PC-3 (cell line): ENCODE results near the gene UBE2C. TPM values are rescaled to one million over a fixed set of nuclear protein-coding genes. Genes with fewer than 3 reads are reported as not detected.
"Not testable (repeated sequence)": the region's sequence is repeated elsewhere in the genome, so short reads cannot be mapped to it uniquely, and the experiment has no call there.

Source experiments
- ATAC-seq: fragments of 200-7000 bp; cut with Tn5 transposase; 2 replicates; pipeline ENCODE4 v1.9.1; 2020; ENCODE audit warnings: mild to moderate bottlenecking, moderate library complexity
- BruUV-seq: library from RNA; stranded (reverse); fragments of 400-500 nt; replicated peaks from 2 replicates; lab custom pipeline; 2021; lab: Mats Ljungman, UMichigan
- CTCF ChIA-PET: fragments of 300-600 bp; sonication (Branson Sonifier 250); formaldehyde crosslinking; loops from one replicate; lab custom pipeline; 2022; ENCODE audit warnings: antibody characterized with exemption; lab: Charles Lee
- POLR2A ChIA-PET: fragments of 300-600 bp; sonication (Branson Sonifier 250); formaldehyde crosslinking; loops from one replicate; lab custom pipeline; 2022; ENCODE audit warnings: antibody characterized with exemption; ENCODE audit not compliant: unreplicated experiment; lab: Charles Lee
- DNase-seq: peaks from one replicate; pipeline ENCODE4 v3.0.0-alpha.2; 2015
- H2AFZ ChIP-seq: fragments of 300-600 bp; sonication (generic); 2 replicates; pipeline ENCODE4 v1.6.0; 2016; ENCODE audit warnings: antibody characterized with exemption, low read length
- H3F3A ChIP-seq: fragments of 300-600 bp; sonication (generic); one replicate; pipeline ENCODE4 v1.6.0; 2017; ENCODE audit warnings: antibody characterized with exemption, low read length, control low read depth, mild to moderate bottlenecking; ENCODE audit not compliant: unreplicated experiment
- H3K27ac ChIP-seq: fragments of 300-600 bp; sonication (generic); 2 replicates; pipeline ENCODE4 v1.5.1; 2016; ENCODE audit warnings: mild to moderate bottlenecking, low read length
- H3K27me3 ChIP-seq: fragments of 300-600 bp; sonication (generic); 2 replicates; pipeline ENCODE4 v1.6.1; 2016; ENCODE audit warnings: low read length, mixed read lengths
- H3K36me3 ChIP-seq: fragments of 300-600 bp; sonication (generic); 2 replicates; pipeline ENCODE4 v1.6.1; 2016; ENCODE audit warnings: low read depth, mixed run types, low read length, mixed read lengths
- H3K4me1 ChIP-seq: fragments of 300-600 bp; sonication (generic); 2 replicates; pipeline ENCODE4 v1.5.1; 2016; ENCODE audit warnings: low read length; ENCODE audit not compliant: insufficient read depth
- H3K4me2 ChIP-seq: fragments of 300-600 bp; sonication (generic); 2 replicates; pipeline ENCODE4 v1.6.0; 2016; ENCODE audit warnings: low read length
- H3K4me3 ChIP-seq: fragments of 300-600 bp; sonication (generic); 2 replicates; pipeline ENCODE4 v1.5.1; 2016; ENCODE audit warnings: mild to moderate bottlenecking, low read length, mixed read lengths
- H3K79me2 ChIP-seq: fragments of 300-600 bp; sonication (generic); 2 replicates; pipeline ENCODE4 v1.6.1; 2017; ENCODE audit warnings: low read length, mixed read lengths
- H3K9ac ChIP-seq: fragments of 300-600 bp; sonication (generic); 2 replicates; pipeline ENCODE4 v1.6.0; 2016; ENCODE audit warnings: mild to moderate bottlenecking, low read length
- H3K9me2 ChIP-seq: fragments of 300-600 bp; sonication (generic); replicated peaks from 2 replicates; pipeline ENCODE4 v1.6.1; 2016; ENCODE audit warnings: mixed run types, low read length, mixed read lengths
- H3K9me3 ChIP-seq: fragments of 300-600 bp; sonication (generic); 2 replicates; pipeline ENCODE4 v1.6.1; 2016; ENCODE audit warnings: low read length, mixed read lengths
- H4K20me1 ChIP-seq: fragments of 300-600 bp; sonication (generic); 2 replicates; pipeline ENCODE4 v1.6.1; 2016; ENCODE audit warnings: low read length, mixed read lengths
- EZH2 ChIP-seq: fragments of 300-600 bp; sonication (generic); IDR thresholded peaks from one replicate; pipeline ENCODE4 v1.6.1; 2017; ENCODE audit warnings: antibody characterized with exemption, mild to moderate bottlenecking, low read length; ENCODE audit not compliant: unreplicated experiment
- EZH2phosphoT487 ChIP-seq: fragments of 300-600 bp; sonication (generic); IDR thresholded peaks from 2 replicates; pipeline ENCODE4 v1.6.1; 2018; ENCODE audit warnings: mild to moderate bottlenecking, antibody characterized with exemption, low read length, borderline replicate concordance
- intact Hi-C: fragments of 100-400 bp; cut with micrococcal nuclease; formaldehyde crosslinking; loops from 2 replicates; pipeline ENCODE4 v1.9.0; 2023
- total RNA-seq: library from RNA; depleted of rRNA; stranded (reverse); fragments of >200 nt; gene quantifications from 2 replicates; pipeline ENCODE4 v1.2.3, GENCODE V29; 2014
- TF ChIP-seq, protein P1 (sequence below): fragments of 300-600 bp; sonication (generic); conservative IDR thresholded peaks from 2 replicates; pipeline ENCODE4 v1.5.1; 2017; ENCODE audit warnings: antibody characterized with exemption, low read depth, mild to moderate bottlenecking, low read length

Gene UBE2C
- total RNA-seq, 1 experiment from 2014 or later = 304 TPM

DNA sequence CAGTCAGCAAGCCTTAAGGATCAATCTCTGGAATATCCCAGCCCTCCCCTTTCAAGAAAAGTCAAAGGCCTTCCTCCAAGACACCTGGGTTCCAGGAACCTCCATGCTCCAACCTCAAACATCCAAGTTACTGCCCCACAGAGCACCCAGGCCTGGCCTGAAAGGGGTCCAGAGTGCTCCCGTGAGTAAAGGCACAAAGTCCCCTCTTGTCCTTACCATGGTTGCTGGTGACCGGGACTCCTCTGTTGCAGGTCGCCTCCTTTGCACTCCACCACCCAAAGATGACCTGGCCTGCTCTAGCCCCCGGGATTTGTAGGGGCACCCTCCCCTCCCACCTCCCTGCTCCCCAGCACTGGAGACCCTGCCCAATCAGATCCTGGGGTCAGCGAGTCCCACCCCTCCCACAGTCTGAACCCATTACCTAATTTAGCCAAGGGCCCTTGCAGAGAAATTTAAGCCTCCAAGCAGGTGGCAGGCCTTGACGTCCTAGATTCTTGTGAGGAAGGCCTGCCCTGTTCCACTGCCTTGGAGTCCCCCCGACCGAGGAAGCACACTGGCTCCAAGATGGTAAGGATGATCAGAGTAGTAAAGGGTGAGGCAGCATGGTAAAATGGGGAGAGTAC is 14.7 kb downstream of the UBE2C start, which contains the start of gene TNNC2:
TSS of gene TNNC2 (minus strand) at position 283 of the 623 bp plus-strand sequence. CDS start at position 219, 64 bp downstream.
- no peaks in the 10 kb centered on the region for H3K9me3 ChIP-seq
- H3K9me2 ChIP-seq = no peaks in the 10 kb centered on the region
- H3K4me1 ChIP-seq = peaks cover 9% of the 10 kb centered on the region; the same call in 1 of the 2 replicates
- no peaks in the 10 kb centered on the region for H3K27me3 ChIP-seq
- DNase-seq = no peak
- no peak for ATAC-seq
- POLR2A ChIA-PET = no interaction called here
- intact Hi-C loops = no loop called here
- no TSS peak for BruUV-seq
- H3K4me2 ChIP-seq = no peak within 1 kb of the TSS
- no peak within 1 kb of the TSS for H3K9ac ChIP-seq
- H3K36me3 ChIP-seq = no peaks in the 10 kb centered on the region
- CTCF ChIA-PET = no interaction called here
- H3F3A ChIP-seq = no peaks in the 10 kb centered on the region
- no peaks in the 10 kb centered on the region for H3K79me2 ChIP-seq
- H3K27ac ChIP-seq = no peak within 1 kb of the TSS
- TF ChIP-seq, protein P1, sequence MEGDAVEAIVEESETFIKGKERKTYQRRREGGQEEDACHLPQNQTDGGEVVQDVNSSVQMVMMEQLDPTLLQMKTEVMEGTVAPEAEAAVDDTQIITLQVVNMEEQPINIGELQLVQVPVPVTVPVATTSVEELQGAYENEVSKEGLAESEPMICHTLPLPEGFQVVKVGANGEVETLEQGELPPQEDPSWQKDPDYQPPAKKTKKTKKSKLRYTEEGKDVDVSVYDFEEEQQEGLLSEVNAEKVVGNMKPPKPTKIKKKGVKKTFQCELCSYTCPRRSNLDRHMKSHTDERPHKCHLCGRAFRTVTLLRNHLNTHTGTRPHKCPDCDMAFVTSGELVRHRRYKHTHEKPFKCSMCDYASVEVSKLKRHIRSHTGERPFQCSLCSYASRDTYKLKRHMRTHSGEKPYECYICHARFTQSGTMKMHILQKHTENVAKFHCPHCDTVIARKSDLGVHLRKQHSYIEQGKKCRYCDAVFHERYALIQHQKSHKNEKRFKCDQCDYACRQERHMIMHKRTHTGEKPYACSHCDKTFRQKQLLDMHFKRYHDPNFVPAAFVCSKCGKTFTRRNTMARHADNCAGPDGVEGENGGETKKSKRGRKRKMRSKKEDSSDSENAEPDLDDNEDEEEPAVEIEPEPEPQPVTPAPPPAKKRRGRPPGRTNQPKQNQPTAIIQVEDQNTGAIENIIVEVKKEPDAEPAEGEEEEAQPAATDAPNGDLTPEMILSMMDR = no peak
- TF ChIP-seq EZH2phosphoT487 = no peak
- no peak for TF ChIP-seq EZH2
- no peaks in the 10 kb centered on the region for H4K20me1 ChIP-seq
- H2AFZ ChIP-seq = no peak within 1 kb of the TSS
- no peak within 1 kb of the TSS for H3K4me3 ChIP-seq

DNA sequence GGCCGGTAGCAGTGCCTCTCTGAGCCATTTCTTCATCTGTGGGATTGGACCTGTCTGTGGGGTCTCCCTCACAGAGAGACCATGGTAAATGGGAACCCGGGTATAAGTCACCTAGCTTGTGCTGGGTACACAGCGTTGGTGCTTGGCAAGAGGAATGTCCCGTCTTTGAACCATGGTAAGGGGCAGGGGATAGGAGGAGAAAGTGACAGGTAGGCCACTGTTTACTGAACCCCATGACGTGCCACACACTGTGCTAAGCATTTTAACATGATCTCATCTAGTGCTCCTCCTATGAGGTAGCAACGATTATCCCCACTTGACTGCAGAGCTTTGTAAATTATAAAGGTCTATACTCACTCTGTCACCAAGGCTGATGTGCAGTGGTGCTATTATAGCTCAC is 15.3 kb downstream of the UBE2C start:
- no TSS peak for BruUV-seq
- no peak for ATAC-seq
- Histone ChIP-seq H3K9me3 (no peaks in the 10 kb centered on the region), H3K9me2 (no peaks in the 10 kb centered on the region), H3K27ac (no peak overlapping the region), H3K9ac (no peak overlapping the region), H3K4me3 (no peak overlapping the region), H3K79me2 (no peaks in the 10 kb centered on the region), H4K20me1 (no peaks in the 10 kb centered on the region), H3K4me1 (peaks cover 6% of the 10 kb centered on the region; the same call in 1 of the 2 replicates), H3K27me3 (no peaks in the 10 kb centered on the region), H3K4me2 (no peak overlapping the region), H2AFZ (no peak overlapping the region), H3K36me3 (no peaks in the 10 kb centered on the region), H3F3A (no peaks in the 10 kb centered on the region)
- ChIA-PET CTCF (no interaction called here), POLR2A (no interaction called here)
- intact Hi-C loops = no loop called here
- DNase-seq = no peak
- no peak for TF ChIP-seq EZH2phosphoT487
- TF ChIP-seq, protein P1 = no peak
- no peak for TF ChIP-seq EZH2

DNA sequence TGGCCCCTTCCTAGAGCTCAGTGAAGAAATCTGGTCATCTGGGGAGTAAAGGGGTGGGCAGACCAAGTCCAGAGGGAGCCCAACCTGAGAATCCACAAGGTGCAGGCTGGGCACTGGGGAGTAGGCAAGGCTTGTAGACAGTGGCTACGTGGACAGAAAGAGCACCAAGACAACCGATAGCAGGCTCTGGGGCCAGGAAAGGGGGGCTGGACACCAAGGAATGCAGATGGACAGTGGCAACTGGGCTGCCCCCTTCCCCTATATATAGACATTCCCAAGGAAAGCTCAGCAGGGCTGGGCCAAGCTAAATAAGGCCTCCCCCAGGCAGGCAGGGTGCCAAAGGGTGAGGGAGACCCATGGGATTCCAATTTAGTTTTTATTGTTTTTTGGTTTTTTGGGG is 16.1 kb downstream of the UBE2C start:
- CTCF ChIA-PET = no interaction called here
- Histone ChIP-seq H3F3A (no peaks in the 10 kb centered on the region), H3K36me3 (no peaks in the 10 kb centered on the region), H3K4me3 (no peak overlapping the region), H3K4me1 (peaks cover 5% of the 10 kb centered on the region), H3K9ac (no peak overlapping the region), H3K9me2 (no peaks in the 10 kb centered on the region), H3K27ac (no peak overlapping the region), H2AFZ (no peak overlapping the region), H3K79me2 (no peaks in the 10 kb centered on the region), H4K20me1 (no peaks in the 10 kb centered on the region), H3K27me3 (no peaks in the 10 kb centered on the region), H3K4me2 (no peak overlapping the region), H3K9me3 (no peaks in the 10 kb centered on the region)
- intact Hi-C loops = no loop called here
- BruUV-seq = no TSS peak
- POLR2A ChIA-PET = no interaction called here
- ATAC-seq = no peak
- TF ChIP-seq EZH2 (no peak), EZH2phosphoT487 (no peak)
- TF ChIP-seq, protein P1 = no peak
- DNase-seq = no peak

DNA sequence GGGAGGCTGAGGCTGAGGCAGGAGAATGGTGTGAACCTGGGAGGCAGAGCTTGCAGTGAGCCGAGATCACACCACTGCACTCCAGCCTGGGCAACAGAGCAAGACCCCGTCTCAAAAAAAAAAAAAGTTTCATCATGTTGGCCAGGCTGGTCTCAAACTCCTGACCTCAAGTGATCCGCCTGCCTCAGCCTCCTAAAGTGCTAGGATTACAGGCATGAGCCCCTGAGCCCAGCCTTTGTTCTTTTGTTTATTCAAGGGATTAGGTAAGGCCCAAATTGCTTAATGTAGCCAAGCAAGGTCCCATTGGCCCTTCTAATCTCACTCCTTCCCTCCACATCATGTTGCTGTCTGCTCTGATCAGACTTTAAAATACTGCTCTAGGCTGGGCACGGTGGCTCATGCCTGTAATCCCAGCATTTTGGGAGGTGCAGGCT is 17.2 kb downstream of the UBE2C start:
- ATAC-seq, H3F3A ChIP-seq, H2AFZ ChIP-seq, DNase-seq, H3K4me2 ChIP-seq, H3K9me3 ChIP-seq, H3K9ac ChIP-seq, POLR2A ChIA-PET, BruUV-seq, H4K20me1 ChIP-seq, H3K27me3 ChIP-seq, H3K36me3 ChIP-seq, H3K79me2 ChIP-seq, CTCF ChIA-PET, H3K9me2 ChIP-seq, H3K27ac ChIP-seq, H3K4me3 ChIP-seq: not testable (repeated sequence)
- intact Hi-C loops = loop anchor here (10.0 kb wide), 1 partner anchor 145 kb away; the partner anchor contains the start of gene ZNF335
- H3K4me1 ChIP-seq = peaks cover 12% of the 10 kb centered on the region
